Liver (tissue), 9 donors: ENCODE measurements around the gene CLIP2. TPM values are rescaled to one million over a fixed set of nuclear protein-coding genes. Genes with fewer than 3 reads are reported as not detected.
"Not testable (repeated sequence)": the region's sequence is repeated elsewhere in the genome, so short reads cannot be mapped to it uniquely, and the experiment has no call there.

Experiments
- DNase-seq: peaks from one replicate; pipeline ENCODE4 v3.0.0-alpha.2; 2017; ENCODE audit warnings: low spot score
- H3K27ac ChIP-seq, 2 donors: one replicate each; pipeline ENCODE4 v1.7.0; 2013; ENCODE audit warnings: inconsistent platforms in 2 of 2, low read length in 2 of 2, control low read depth in 1 of 2, low read depth in 1 of 2, mild to moderate bottlenecking in 1 of 2
- H3K27me3 ChIP-seq, 4 donors: one replicate each; pipeline versions ENCODE4 v1.6.1 to v1.7.0; 2013; ENCODE audit warnings: low read length in 3 of 4, inconsistent platforms in 1 of 4, mild to moderate bottlenecking in 1 of 4, moderate library complexity in 1 of 4; ENCODE audit not compliant: control insufficient read depth in 4 of 4, insufficient read depth in 4 of 4
- H3K36me3 ChIP-seq, 4 donors: one replicate each; pipeline versions ENCODE4 v1.6.1 to v1.7.0; 2013; ENCODE audit warnings: low read length in 3 of 4, mild to moderate bottlenecking in 3 of 4, low read depth in 1 of 4, moderate library complexity in 1 of 4; ENCODE audit not compliant: control insufficient read depth in 4 of 4, insufficient read depth in 3 of 4
- H3K4me1 ChIP-seq, 4 donors: one replicate each; pipeline versions ENCODE4 v1.6.1 to v1.7.0; 2013; ENCODE audit warnings: low read length in 3 of 4, mild to moderate bottlenecking in 3 of 4, moderate library complexity in 1 of 4; ENCODE audit not compliant: control insufficient read depth in 4 of 4, insufficient read depth in 4 of 4
- H3K4me3 ChIP-seq, 3 donors: one replicate each; pipeline versions ENCODE4 v1.6.1 to v1.7.0; 2013; ENCODE audit warnings: low read length in 3 of 3, control low read depth in 1 of 3, low read depth in 1 of 3, mild to moderate bottlenecking in 1 of 3
- H3K9ac ChIP-seq, 2 donors: one replicate each; pipeline ENCODE4 v1.7.0; 2013; ENCODE audit warnings: low read length in 2 of 2, mild to moderate bottlenecking in 2 of 2, moderate library complexity in 2 of 2, control low read depth in 1 of 2, low read depth in 1 of 2
- H3K9me3 ChIP-seq, 4 donors: one replicate each; pipeline versions ENCODE4 v1.6.1 to v1.7.0; 2013; ENCODE audit warnings: low read length in 3 of 4; ENCODE audit not compliant: control insufficient read depth in 4 of 4
- CTCF ChIP-seq: fragments of 150-350 bp; IDR thresholded peaks from 2 replicates; pipeline ENCODE4 v1.5.1; 2017; ENCODE audit warnings: improper control_type of control experiment, low read depth, low read length; ENCODE audit not compliant: missing input control
- EGR1 ChIP-seq, 2 donors: IDR thresholded peaks; 2 replicates each; pipeline ENCODE4 v1.6.1; 2016 to 2018; ENCODE audit warnings: antibody characterized with exemption in 2 of 2, low read depth in 2 of 2
- FOXA1 ChIP-seq: IDR thresholded peaks from 2 replicates; pipeline ENCODE4 v1.6.1; 2016; ENCODE audit warnings: antibody characterized with exemption
- FOXA2 ChIP-seq: IDR thresholded peaks from 2 replicates; pipeline ENCODE4 v1.6.1; 2016; ENCODE audit warnings: antibody characterized with exemption
- GABPA ChIP-seq, 2 donors: IDR thresholded peaks in 1 of 2; conservative IDR thresholded peaks in 1 of 2; 2 replicates each; pipeline ENCODE4 v1.6.1; 2016; ENCODE audit warnings: antibody characterized with exemption in 2 of 2, mild to moderate bottlenecking in 1 of 2, moderate library complexity in 1 of 2
- HNF4A ChIP-seq, 2 donors: conservative IDR thresholded peaks; 2 replicates each; pipeline ENCODE4 v1.6.1; 2016; ENCODE audit warnings: antibody characterized with exemption in 2 of 2, mild to moderate bottlenecking in 2 of 2
- HNF4G ChIP-seq: IDR thresholded peaks from 2 replicates; pipeline ENCODE4 v1.6.1; 2016; ENCODE audit warnings: antibody characterized with exemption
- JUND ChIP-seq, 2 donors: IDR thresholded peaks; 2 replicates each; pipeline ENCODE4 v1.6.1; 2016; ENCODE audit warnings: antibody characterized with exemption in 2 of 2
- NR2F2 ChIP-seq: IDR thresholded peaks from 2 replicates; pipeline ENCODE4 v1.6.1; 2016; ENCODE audit warnings: antibody characterized with exemption
- RAD21 ChIP-seq, 2 donors: IDR thresholded peaks; 2 replicates each; pipeline ENCODE4 v1.6.1; 2016; ENCODE audit warnings: antibody characterized with exemption in 2 of 2, mild to moderate bottlenecking in 2 of 2
- REST ChIP-seq: IDR thresholded peaks from 2 replicates; pipeline ENCODE4 v1.6.1; 2016; ENCODE audit warnings: antibody characterized with exemption, mild to moderate bottlenecking
- RXRA ChIP-seq, 2 donors: IDR thresholded peaks; 2 replicates each; pipeline ENCODE4 v1.6.1; 2017 to 2018; ENCODE audit warnings: antibody characterized with exemption in 2 of 2, mild to moderate bottlenecking in 1 of 2
- SP1 ChIP-seq: IDR thresholded peaks from 2 replicates; pipeline ENCODE4 v1.6.1; 2018; ENCODE audit warnings: antibody characterized with exemption, mild to moderate bottlenecking
- TAF1 ChIP-seq: conservative IDR thresholded peaks from 2 replicates; pipeline ENCODE4 v1.6.1; 2016; ENCODE audit warnings: antibody characterized with exemption, mild to moderate bottlenecking
- YY1 ChIP-seq: IDR thresholded peaks from 2 replicates; pipeline ENCODE4 v1.6.1; 2016; ENCODE audit warnings: antibody characterized with exemption, mild to moderate bottlenecking
- ZBTB33 ChIP-seq: IDR thresholded peaks from 2 replicates; pipeline ENCODE4 v1.6.1; 2016; ENCODE audit warnings: antibody characterized with exemption
- WGBS: extraction: QIAGEN DNeasy Blood & Tissue Kit; methylation state at CpG from one replicate; pipeline ENCODE4 v1.1.7; 2013; 5-methylcytosine and 5-hydroxymethylcytosine counted together
- polyA plus RNA-seq, 2 donors: library from polyadenylated mRNA; stranded (reverse) in 1 of 2; unstranded in 1 of 2; fragments of 200-250 nt in 1 of 2; fragments of >200 nt in 1 of 2; fragmentation: Nextera tagmentation in 1 of 2; extraction: Ambion mirVana in 1 of 2; gene quantifications; one replicate each; pipeline versions ENCODE4 v1.2.1 to v1.2.3, GENCODE V29; 2013 to 2015
- total RNA-seq, 2 donors: library from RNA; depleted of rRNA; stranded (reverse); fragments of >200 nt; gene quantifications; one replicate each; pipeline ENCODE4 v1.2.3, GENCODE V29; 2014
- TF ChIP-seq, protein P1 (sequence below): IDR thresholded peaks from 2 replicates; pipeline ENCODE4 v1.6.1; 2016; ENCODE audit warnings: antibody characterized with exemption
- TF ChIP-seq, protein P2 (sequence below): IDR thresholded peaks from 2 replicates; pipeline ENCODE4 v1.6.1; 2016; ENCODE audit warnings: antibody characterized with exemption
- donor health status: healthy.
- donor health status: healthy.
- donor health status: healthy.
- donor health status: healthy.
- donor health status: healthy.

CLIP2 gene
- total and polyA plus RNA-seq, 4 donors = 1.4 to 6.3 (median 2.5) TPM

GRCh38 chr7:74338366-74339108 is 49.3 kb downstream of the CLIP2 start:
- Histone ChIP-seq H3K4me3 (no peak overlapping the region), H3K9me3 (no peaks in the 10 kb centered on the region), H3K9ac (no peak overlapping the region), H3K27ac (no peak overlapping the region), H3K36me3 (peaks cover 0 to 2% (median 0%) of the 10 kb centered on the region in 4 donors), H3K27me3 (no peaks in the 10 kb centered on the region), H3K4me1 (no peaks in the 10 kb centered on the region)
- 95% methylated on average over 52 of the region's 52 CpGs for WGBS
- TF ChIP-seq RAD21 (IDR thresholded peaks at IDR 0.05) = no peak
- no peak for TF ChIP-seq TAF1
- TF ChIP-seq YY1 = no peak
- TF ChIP-seq ZBTB33 = no peak
- no peak for TF ChIP-seq FOXA2
- no peak for TF ChIP-seq SP1
- no peak for TF ChIP-seq JUND (IDR thresholded peaks at IDR 0.05)
- TF ChIP-seq, protein P1, sequence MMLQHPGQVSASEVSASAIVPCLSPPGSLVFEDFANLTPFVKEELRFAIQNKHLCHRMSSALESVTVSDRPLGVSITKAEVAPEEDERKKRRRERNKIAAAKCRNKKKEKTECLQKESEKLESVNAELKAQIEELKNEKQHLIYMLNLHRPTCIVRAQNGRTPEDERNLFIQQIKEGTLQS = no peak
- TF ChIP-seq, protein P2, sequence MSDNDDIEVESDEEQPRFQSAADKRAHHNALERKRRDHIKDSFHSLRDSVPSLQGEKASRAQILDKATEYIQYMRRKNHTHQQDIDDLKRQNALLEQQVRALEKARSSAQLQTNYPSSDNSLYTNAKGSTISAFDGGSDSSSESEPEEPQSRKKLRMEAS = no peak
- TF ChIP-seq EGR1 (IDR thresholded peaks at IDR 0.05; ENCODE audit: low read depth in 2 of 2) = no peak
- TF ChIP-seq GABPA (IDR thresholded peaks at IDR 0.05 in 1 of 2, conservative IDR thresholded peaks at IDR 0.05 in 1 of 2) = no peak
- no peak for TF ChIP-seq CTCF
- no peak for TF ChIP-seq FOXA1
- TF ChIP-seq HNF4A (conservative IDR thresholded peaks at IDR 0.05) = no peak
- no peak for TF ChIP-seq NR2F2
- TF ChIP-seq HNF4G = no peak
- no peak for TF ChIP-seq RXRA (IDR thresholded peaks at IDR 0.05)
- TF ChIP-seq REST = no peak
- DNase-seq = no peak

DNA sequence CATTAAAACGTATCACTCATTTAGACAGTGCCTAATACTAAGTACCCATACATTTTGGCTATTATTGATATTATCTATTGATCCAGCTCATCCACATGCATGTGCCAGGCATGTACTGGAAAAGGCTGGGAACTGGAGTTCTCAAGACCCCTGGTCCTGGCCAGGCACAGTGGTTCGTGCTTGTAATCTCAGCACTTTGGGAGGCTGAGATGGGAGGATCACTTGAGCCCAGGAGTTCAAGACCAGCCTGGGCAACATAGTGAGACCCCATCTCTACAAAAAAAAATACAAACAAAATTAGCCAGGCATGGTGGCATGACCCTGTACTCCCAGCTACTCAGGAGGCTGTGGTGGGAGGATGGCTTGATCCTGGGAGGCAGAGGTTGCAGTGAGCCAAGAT is 50.4 kb downstream of the CLIP2 start:
- H3K4me3 ChIP-seq, H3K36me3 ChIP-seq, H3K9me3 ChIP-seq, H3K27ac ChIP-seq, H3K9ac ChIP-seq, H3K4me1 ChIP-seq, DNase-seq, H3K27me3 ChIP-seq: not testable (repeated sequence)
- WGBS = 92% methylated on average over 2 of the region's 2 CpGs
